HepG2 (cell line): ENCODE measurements around the gene KRTAP1-3. TPM values are rescaled to one million over a fixed set of nuclear protein-coding genes. Genes with fewer than 3 reads are reported as not detected.

ENCODE experiments used
- RERE ChIP-seq: IDR thresholded peaks from 2 replicates; pipeline ENCODE4 v1.6.1; 2016; ENCODE audit warnings: low read depth, missing genetic modification reagents, missing compliant biosample characterization
- SYNCRIP ChIP-seq: fragments of 200-400 bp; formaldehyde crosslinking; IDR thresholded peaks from 2 replicates; pipeline ENCODE4 v1.6.1; 2018; ENCODE audit warnings: mild to moderate bottlenecking, low read depth, low read length; ENCODE audit not compliant: insufficient read depth
- TBP ChIP-seq: sonication (generic); formaldehyde crosslinking; IDR thresholded peaks from 2 replicates; pipeline ENCODE4 v1.5.0; 2020; ENCODE audit warnings: missing genetic modification reagents
- ZBTB4 ChIP-seq: sonication (generic); formaldehyde crosslinking; IDR thresholded peaks from 2 replicates; pipeline ENCODE4 v1.4.0; 2020; ENCODE audit warnings: missing genetic modification reagents, mild to moderate bottlenecking, borderline replicate concordance
- polyA plus RNA-seq, 8 experiments: library from polyadenylated mRNA; depleted of rRNA in 3 of 8; stranded (reverse) in 7 of 8; unstranded in 1 of 8; fragments of >200 nt; fragmentation: Illumina TruSeq in 4 of 8; extraction: Trizol in 4 of 8; gene quantifications; 2 replicates each; pipeline versions ENCODE4 v1.2.1 to v1.2.3, GENCODE V29; 2011 to 2016; ENCODE audit warnings: low read depth in 4 of 8, missing spikeins in 1 of 8, mixed read lengths in 1 of 8; ENCODE audit not compliant: insufficient read depth in 1 of 8
- total RNA-seq, 5 experiments: library from RNA; depleted of rRNA; stranded (reverse); fragments of >200 nt; fragmentation: Illumina TruSeq; extraction: Trizol; gene quantifications; 2 replicates each; pipeline ENCODE4 v1.2.3, GENCODE V29; 2016; ENCODE audit warnings: low read depth in 1 of 5

The KRTAP1-3 gene
- total and polyA plus RNA-seq, 2 of the 13 experiments (the other 11 are each of a cell fraction or from before 2014, with no cell fraction given) = not detected

- TF ChIP-seq RERE (CRISPR knock-in tag) (no peak), TBP (CRISPR knock-in tag) (no peak), SYNCRIP (no peak), ZBTB4 (no peak)
Observed at GRCh38 chr17:41024697-41025096, 10.0 kb downstream of the KRTAP1-3 start (continued).
